ENCODE measurements around the gene ZACN.

The ZACN gene

DNA sequence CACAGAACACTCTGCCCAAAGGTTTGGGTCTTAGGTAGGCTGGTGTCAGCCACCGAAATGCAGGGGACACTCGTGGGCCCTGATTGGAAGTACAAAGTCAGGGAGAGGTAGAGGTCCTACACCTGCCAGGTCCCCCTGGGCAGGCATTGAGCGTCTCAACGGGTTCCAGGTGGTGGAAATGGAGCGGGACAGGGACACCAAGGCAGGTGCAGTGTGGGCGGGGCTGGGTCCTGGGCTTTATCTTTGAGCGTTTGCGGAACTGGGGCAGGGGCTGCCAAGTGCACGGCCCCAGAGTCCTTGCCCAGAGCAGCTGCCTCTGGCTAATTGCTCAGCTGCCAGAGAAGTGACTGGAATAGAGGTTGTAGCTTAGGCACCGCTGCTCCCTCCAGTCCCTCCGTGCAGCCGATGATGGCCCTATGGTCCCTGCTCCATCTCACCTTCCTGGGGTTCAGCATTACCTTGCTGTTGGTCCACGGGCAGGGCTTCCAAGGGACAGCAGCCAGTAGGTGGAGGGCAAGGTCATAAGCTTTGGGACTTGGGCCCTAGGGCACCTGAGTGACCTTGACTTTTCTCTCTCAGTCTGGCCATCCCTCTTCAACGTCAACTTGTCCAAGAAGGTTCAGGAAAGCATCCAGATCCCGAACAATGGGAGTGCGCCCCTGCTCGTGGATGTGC is at the start of gene ZACN:
TSS of gene ZACN (plus strand) at position 323 of the 675 bp plus-strand sequence. CDS start at position 406, 83 bp downstream.
- TF ChIP-seq EZH2phosphoT487 (IDR thresholded peaks at IDR 0.05; ENCODE audit: borderline replicate concordance) = no peak
- no peak for TF ChIP-seq CTCF (conservative IDR thresholded peaks at IDR 0.05; ENCODE audit: low read length)
- no peak within 1 kb of the TSS for H3K4me3 ChIP-seq (ENCODE audit: low read length, poor library complexity, severe bottlenecking)
- no peaks in the 10 kb centered on the region for H3K9me2 ChIP-seq (replicated peaks; ENCODE audit: low read depth, low read length)

GRCh38 chr17:76032073-76032779 is 46.8 kb upstream of the ZACN start:
- Histone ChIP-seq H3K27me3 (ENCODE audit: insufficient read depth, low read length, poor library complexity, severe bottlenecking) (no peaks in the 10 kb centered on the region), H3K9ac (ENCODE audit: low read depth, low read length, poor library complexity, severe bottlenecking) (no peak overlapping the region), H3K36me3 (ENCODE audit: insufficient read depth, low read length) (no peaks in the 10 kb centered on the region), H3K9me2 (replicated peaks; ENCODE audit: low read depth, low read length) (no peaks in the 10 kb centered on the region), H3K4me3 (ENCODE audit: low read length, poor library complexity, severe bottlenecking) (no peak overlapping the region), H2AFZ (ENCODE audit: low read length) (no peak overlapping the region), H3K4me1 (ENCODE audit: insufficient read depth, low read length, poor library complexity, severe bottlenecking) (peaks cover 38% of the 10 kb centered on the region), H4K20me1 (ENCODE audit: insufficient read depth, low read length, poor library complexity, severe bottlenecking) (no peaks in the 10 kb centered on the region), H3K79me2 (ENCODE audit: insufficient read depth, low read length) (no peaks in the 10 kb centered on the region), H3K9me3 (ENCODE audit: insufficient read depth, low read depth, low read length) (no peaks in the 10 kb centered on the region), H3F3A (ENCODE audit: low read depth) (peaks cover 5% of the 10 kb centered on the region; the same call in 1 of the 2 replicates), H3K4me2 (ENCODE audit: low read depth, low read length, poor library complexity, severe bottlenecking) (no peak overlapping the region)
- TF ChIP-seq CTCF (conservative IDR thresholded peaks at IDR 0.05; ENCODE audit: low read length) = peak; percentile 50
- no peak for TF ChIP-seq EZH2phosphoT487 (IDR thresholded peaks at IDR 0.05; ENCODE audit: borderline replicate concordance)

More for the DNA sequence above, at the start of gene ZACN:
- no peaks in the 10 kb centered on the region for H3K9me3 ChIP-seq (ENCODE audit: insufficient read depth, low read depth, low read length)
- no peaks in the 10 kb centered on the region for H3K79me2 ChIP-seq (ENCODE audit: insufficient read depth, low read length)
- peaks cover 15% of the 10 kb centered on the region; the same call in 1 of the 2 replicates for H3K36me3 ChIP-seq (ENCODE audit: insufficient read depth, low read length)
- no peak within 1 kb of the TSS for H3K9ac ChIP-seq (ENCODE audit: low read depth, low read length, poor library complexity, severe bottlenecking)
- H2AFZ ChIP-seq (ENCODE audit: low read length) = no peak within 1 kb of the TSS
- no peaks in the 10 kb centered on the region for H4K20me1 ChIP-seq (ENCODE audit: insufficient read depth, low read length, poor library complexity, severe bottlenecking)
- no peaks in the 10 kb centered on the region for H3F3A ChIP-seq (ENCODE audit: low read depth)
- H3K4me1 ChIP-seq (ENCODE audit: insufficient read depth, low read length, poor library complexity, severe bottlenecking) = no peaks in the 10 kb centered on the region
- H3K4me2 ChIP-seq (ENCODE audit: low read depth, low read length, poor library complexity, severe bottlenecking) = no peak within 1 kb of the TSS
- H3K27me3 ChIP-seq (ENCODE audit: insufficient read depth, low read length, poor library complexity, severe bottlenecking) = no peaks in the 10 kb centered on the region

DNA sequence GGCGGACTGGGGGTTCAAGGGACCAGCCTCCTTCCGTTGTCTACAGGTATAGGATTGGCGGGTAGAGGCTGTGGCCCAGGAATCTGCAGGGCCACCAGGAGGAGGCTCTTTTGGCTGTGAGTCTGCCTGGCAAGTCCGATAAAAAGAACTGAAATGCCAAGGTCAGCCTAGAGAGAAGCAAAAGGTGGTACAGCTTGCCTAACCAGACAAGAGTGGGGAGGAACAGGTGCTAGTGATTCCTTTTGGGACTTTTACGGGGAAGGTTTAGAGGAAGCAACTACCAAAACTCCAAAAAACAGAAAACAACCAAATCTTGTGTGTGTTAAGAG is 46.2 kb upstream of the ZACN start:
- peaks cover 40% of the 10 kb centered on the region for H3K4me1 ChIP-seq (ENCODE audit: insufficient read depth, low read length, poor library complexity, severe bottlenecking)
- no peak overlapping the region for H2AFZ ChIP-seq (ENCODE audit: low read length)
- TF ChIP-seq EZH2phosphoT487 (IDR thresholded peaks at IDR 0.05; ENCODE audit: borderline replicate concordance) (no peak), CTCF (conservative IDR thresholded peaks at IDR 0.05; ENCODE audit: low read length) (no peak)

More for the DNA sequence above, 46.2 kb upstream of the ZACN start:
- Histone ChIP-seq H3K36me3 (ENCODE audit: insufficient read depth, low read length) (no peaks in the 10 kb centered on the region; the same call in 1 of the 2 replicates), H3K4me2 (ENCODE audit: low read depth, low read length, poor library complexity, severe bottlenecking) (no peak overlapping the region), H3K9ac (ENCODE audit: low read depth, low read length, poor library complexity, severe bottlenecking) (no peak overlapping the region), H4K20me1 (ENCODE audit: insufficient read depth, low read length, poor library complexity, severe bottlenecking) (no peaks in the 10 kb centered on the region), H3F3A (ENCODE audit: low read depth) (peaks cover 5% of the 10 kb centered on the region; the same call in 1 of the 2 replicates), H3K27me3 (ENCODE audit: insufficient read depth, low read length, poor library complexity, severe bottlenecking) (no peaks in the 10 kb centered on the region), H3K79me2 (ENCODE audit: insufficient read depth, low read length) (no peaks in the 10 kb centered on the region), H3K9me3 (ENCODE audit: insufficient read depth, low read depth, low read length) (no peaks in the 10 kb centered on the region), H3K4me3 (ENCODE audit: low read length, poor library complexity, severe bottlenecking) (no peak overlapping the region), H3K9me2 (replicated peaks; ENCODE audit: low read depth, low read length) (no peaks in the 10 kb centered on the region)

All from Loucy (cell line).